Urothelium cell line (cell line): Measurements from ENCODE around the gene DENND5B.
"Not testable (repeated sequence)": the region's sequence is repeated elsewhere in the genome, so short reads cannot be mapped to it uniquely, and the experiment has no call there.

ENCODE experiments used
- DNase-seq: peaks from one replicate; pipeline ENCODE4 v3.0.0; 2011; ENCODE audit warnings: low spot score, mixed read lengths
- FAIRE-seq: peaks from 2 replicates; lab custom pipeline; 2011; peaks lifted over from hg19 to GRCh38; lab: Jason Lieb, UNC

The DENND5B gene

GRCh38 chr12:31508436-31509150, 82.3 kb downstream of the DENND5B start:
- DNase-seq (no peak), FAIRE-seq (no peak)

GRCh38 chr12:31507966-31508365, 83.0 kb downstream of the DENND5B start:
- FAIRE-seq (no peak), DNase-seq (no peak)

- no peak for DNase-seq
- no peak for FAIRE-seq
These were observed 84.2 kb downstream of the DENND5B start for GRCh38 chr12:31506515-31507306.

DNA sequence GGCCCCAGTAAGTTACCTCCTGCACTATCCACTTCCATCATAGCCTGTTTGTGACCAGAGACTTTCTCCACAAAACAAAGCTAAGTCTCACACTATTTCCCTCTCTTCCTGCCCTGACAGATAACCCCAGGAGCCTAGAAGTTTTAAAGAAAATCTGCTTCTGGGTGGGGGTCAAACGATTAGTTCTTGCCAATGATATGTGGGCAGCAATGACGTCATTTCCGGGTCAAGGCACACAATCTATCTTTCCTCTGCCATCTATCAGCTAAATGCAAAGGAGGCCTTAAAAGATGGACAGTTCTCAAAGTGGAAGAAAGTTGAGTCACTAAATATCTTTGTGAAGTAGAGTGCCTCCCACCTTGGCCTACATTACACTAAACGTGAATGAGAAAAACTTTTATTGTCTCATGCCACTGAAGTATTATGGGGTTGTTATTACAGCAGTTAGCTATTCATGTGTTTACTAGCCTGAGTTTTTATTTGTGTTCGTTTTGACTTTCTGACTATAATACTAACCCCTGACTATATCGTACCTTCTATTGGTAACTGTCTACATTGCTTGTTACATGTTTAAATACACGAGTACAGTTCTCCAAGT, 86.2 kb downstream of the DENND5B start:
- DNase-seq (no peak), FAIRE-seq (no peak)

DNA sequence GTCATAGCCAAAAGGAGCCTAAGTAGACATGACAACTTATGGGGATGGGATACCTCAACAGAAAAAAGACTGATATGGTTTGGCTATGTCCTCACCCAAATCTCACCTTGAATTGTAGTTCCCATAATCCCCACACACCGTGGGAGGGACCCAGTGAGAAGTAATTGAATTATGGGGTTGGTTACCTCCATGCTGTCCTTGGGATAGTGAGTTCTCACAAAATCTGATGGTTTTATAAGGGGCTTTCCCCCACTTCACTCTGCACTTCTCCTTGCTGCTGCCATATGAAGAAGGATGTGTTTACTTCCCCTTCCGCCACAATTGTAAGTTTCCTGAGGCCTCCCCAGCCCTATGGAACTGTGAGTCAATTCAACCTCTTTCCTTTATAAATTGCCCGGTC, 89.9 kb downstream of the DENND5B start:
- not testable (repeated sequence) for DNase-seq
- FAIRE-seq: peak; percentile 88

DNA sequence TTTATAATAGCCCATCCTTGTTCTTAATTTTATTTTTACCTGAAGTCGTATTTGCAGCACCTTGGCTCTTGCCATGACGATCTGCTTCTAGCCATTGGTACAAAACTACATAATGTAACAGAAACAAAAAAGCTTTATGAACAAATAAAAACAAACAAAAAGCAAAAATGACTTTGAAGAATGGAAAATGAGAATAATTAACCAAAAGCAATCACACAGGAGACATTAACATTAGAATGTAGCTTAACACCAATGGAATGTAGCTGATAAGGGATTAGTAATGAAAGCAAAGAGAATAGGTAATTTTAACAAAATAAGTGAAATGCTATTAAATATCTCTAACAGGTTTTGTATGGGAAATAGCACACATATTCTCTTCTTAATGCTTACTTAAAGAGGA, 91.4 kb downstream of the DENND5B start:
- FAIRE-seq (no peak), DNase-seq (no peak)

DNA sequence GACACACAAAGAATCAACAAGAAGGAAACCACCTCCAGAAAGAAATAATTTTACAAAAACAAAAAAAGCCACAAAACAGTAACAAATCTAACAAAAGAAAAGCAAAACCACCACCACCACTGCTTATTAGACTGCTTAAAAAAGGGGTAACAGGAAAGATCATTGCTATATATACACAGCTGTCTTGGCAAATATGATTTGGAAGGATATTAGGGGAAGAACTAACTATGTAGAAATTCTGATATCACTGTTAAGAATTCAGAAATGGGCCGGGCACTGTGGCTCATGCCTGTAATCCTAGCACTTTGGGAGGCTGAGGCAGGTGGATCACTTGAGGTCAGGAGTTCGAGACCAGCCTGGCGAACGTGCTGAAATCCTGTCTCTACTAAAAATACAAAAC, 92.5 kb downstream of the DENND5B start:
- DNase-seq: no peak

GRCh38 chr12:31496257-31496656, 94.7 kb downstream of the DENND5B start:
- DNase-seq (no peak), FAIRE-seq (no peak)

More for the DNA sequence above, 92.5 kb downstream of the DENND5B start:
- no peak for FAIRE-seq

- FAIRE-seq (no peak), DNase-seq (no peak)
These were observed 96.5 kb downstream of the DENND5B start for GRCh38 chr12:31494455-31494854.

GRCh38 chr12:31492599-31493196, 98.2 kb downstream of the DENND5B start:
- FAIRE-seq (no peak), DNase-seq (no peak)

DNA sequence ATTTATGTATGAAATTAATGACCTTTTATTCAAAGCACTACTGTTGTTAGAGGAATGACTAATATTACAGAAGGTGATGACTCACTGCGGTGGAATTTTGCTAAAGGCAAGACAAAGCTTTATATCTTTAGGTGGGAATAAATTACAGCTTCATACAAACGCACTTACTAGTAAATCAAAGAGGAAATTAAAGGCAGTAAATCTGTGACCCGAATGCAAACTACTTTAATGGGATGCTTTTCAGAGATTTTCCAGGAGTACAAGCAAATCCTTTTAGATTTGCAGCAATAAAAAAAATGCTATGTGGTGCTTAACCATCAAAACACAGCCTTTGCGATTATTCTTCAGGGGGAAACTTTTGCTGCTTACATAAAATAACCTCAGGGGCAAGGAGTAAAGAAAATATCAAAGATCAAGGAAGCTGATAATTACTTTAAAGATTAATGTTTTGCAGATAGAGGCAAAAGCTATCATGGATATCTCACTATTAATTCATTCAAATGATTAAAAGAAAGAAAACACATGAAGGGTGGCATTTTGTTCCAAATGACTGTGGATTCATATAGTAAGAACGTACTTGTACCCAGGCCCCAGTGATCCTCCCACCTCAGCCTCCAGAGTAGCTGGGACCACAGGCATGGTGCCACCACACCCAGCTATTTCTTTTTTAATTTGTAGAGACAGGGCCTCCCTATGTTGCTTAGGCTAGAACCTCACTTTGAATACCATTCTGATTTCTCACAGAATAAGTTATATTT, 98.9 kb downstream of the DENND5B start:
- no peak for FAIRE-seq
- DNase-seq: peak; percentile 53

- DNase-seq (no peak), FAIRE-seq (no peak)
These were observed 99.6 kb downstream of the DENND5B start for GRCh38 chr12:31491241-31491794.

- DNase-seq (no peak), FAIRE-seq (no peak)
These were observed 102.1 kb downstream of the DENND5B start for GRCh38 chr12:31488737-31489338.

DNA sequence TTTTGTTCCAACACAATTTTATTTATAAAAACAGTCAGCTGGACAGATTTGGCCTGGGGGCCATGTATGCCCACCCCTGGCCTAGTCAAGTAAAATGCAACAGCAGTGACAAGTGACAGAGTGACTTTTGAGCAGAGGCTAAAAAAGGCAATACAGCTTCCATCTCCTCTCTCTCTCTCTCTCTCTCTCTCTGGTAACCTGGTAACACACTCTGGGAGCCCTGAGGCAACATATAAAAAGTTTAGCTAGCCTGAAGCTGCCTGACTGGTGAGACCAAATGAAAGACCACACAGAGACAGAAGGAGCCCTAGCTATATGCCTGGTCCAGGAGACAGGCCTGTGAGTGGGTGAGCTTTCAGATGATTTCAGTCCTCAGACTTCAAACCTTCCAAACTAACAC, 105.4 kb downstream of the DENND5B start:
- FAIRE-seq (no peak), DNase-seq (no peak)

DNA sequence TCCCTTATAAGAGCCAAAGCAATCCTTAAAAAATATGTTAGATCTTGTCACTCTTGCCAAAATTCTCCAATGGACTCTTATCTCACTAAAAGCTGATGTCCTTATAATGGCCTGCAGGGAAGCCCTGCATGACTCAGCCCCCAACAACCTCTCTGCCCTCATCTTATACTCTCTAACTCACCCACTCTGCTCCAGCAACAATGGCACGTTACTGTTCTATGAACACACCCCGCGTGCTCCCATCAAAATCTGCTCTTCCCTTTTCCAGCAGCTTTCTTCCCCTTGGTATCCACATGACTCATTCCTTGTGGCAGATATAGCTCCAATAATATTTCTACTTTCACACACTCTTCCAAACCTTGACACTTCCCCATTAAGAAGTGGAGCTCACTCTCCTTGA, 108.1 kb downstream of the DENND5B start:
- DNase-seq (peak; percentile 49), FAIRE-seq (no peak)

GRCh38 chr12:31481415-31481814, 109.5 kb downstream of the DENND5B start:
- FAIRE-seq (no peak), DNase-seq (no peak)

GRCh38 chr12:31479516-31480210, 111.3 kb downstream of the DENND5B start:
- DNase-seq (no peak), FAIRE-seq (no peak)

DNA sequence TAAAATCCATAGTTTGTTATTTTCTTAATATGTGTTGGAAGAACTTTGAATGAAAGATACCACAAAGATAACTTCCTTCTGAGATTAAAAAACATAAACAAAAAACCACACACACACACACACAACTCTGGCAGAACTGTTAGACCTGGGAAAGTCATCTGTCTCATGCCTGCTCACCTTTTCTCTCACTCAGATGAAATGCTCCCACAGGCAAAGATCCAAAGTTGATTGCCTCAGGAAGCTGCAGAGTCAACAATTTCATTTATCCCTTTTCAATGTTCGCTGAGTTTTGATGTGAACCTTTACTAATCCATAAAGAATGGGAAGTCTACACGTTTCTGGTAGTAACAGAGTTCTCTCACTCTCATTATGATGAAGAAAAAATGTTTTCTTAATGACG, 112.0 kb downstream of the DENND5B start:
- no peak for FAIRE-seq
- no peak for DNase-seq

- no peak for DNase-seq
- FAIRE-seq: no peak
These were observed 112.5 kb downstream of the DENND5B start for GRCh38 chr12:31478425-31478824.
